Stimulated activated memory B cell treated with anti-CD40 and anti-IgM and Interleukin-4, amounts not matched to agents 10 μg/mL and 1 μg/mL and 100 μg/mL, for 72 hours (primary cell): ENCODE data around the gene IAPP.
"Not testable (repeated sequence)": the region's sequence is repeated elsewhere in the genome, so short reads cannot be mapped to it uniquely, and the experiment has no call there.

Experiments
- ATAC-seq: fragments of 150-1000 bp; cut with Tn5 transposase; 2 replicates; pipeline ENCODE4 v1.10.0; 2021
- H3K27ac Mint-ChIP-seq: one replicate; pipeline ENCODE4 v1.8.0; 2022; ENCODE audit warnings: mild to moderate bottlenecking, mixed read lengths
- H3K27me3 Mint-ChIP-seq: one replicate; pipeline ENCODE4 v1.8.0; 2022; ENCODE audit warnings: mixed read lengths
- H3K36me3 Mint-ChIP-seq: one replicate; pipeline ENCODE4 v1.8.0; 2022; ENCODE audit warnings: mixed read lengths
- H3K4me1 Mint-ChIP-seq: one replicate; pipeline ENCODE4 v1.8.0; 2022; ENCODE audit warnings: mixed read lengths
- H3K4me3 Mint-ChIP-seq: one replicate; pipeline ENCODE4 v1.8.0; 2022; ENCODE audit warnings: mild to moderate bottlenecking, moderate library complexity, mixed read lengths
- H3K9me3 Mint-ChIP-seq: one replicate; pipeline ENCODE4 v1.8.0; 2022; ENCODE audit warnings: mixed read lengths

IAPP gene

GRCh38 chr12:21353487-21353886 is 19.2 kb upstream of the IAPP start:
- Mint-ChIP-seq H3K4me3 (no peak overlapping the region), H3K36me3 (no peaks in the 10 kb centered on the region), H3K27me3 (peaks cover 15% of the 10 kb centered on the region), H3K4me1 (no peaks in the 10 kb centered on the region), H3K9me3 (no peaks in the 10 kb centered on the region), H3K27ac (no peak overlapping the region)
- no peak for ATAC-seq

- Mint-ChIP-seq H3K4me1 (no peaks in the 10 kb centered on the region), H3K4me3 (no peak overlapping the region), H3K9me3 (no peaks in the 10 kb centered on the region), H3K36me3 (no peaks in the 10 kb centered on the region), H3K27me3 (peaks cover 15% of the 10 kb centered on the region), H3K27ac (no peak overlapping the region)
- no peak for ATAC-seq
Observed at GRCh38 chr12:21353948-21354347, 18.8 kb upstream of the IAPP start.

DNA sequence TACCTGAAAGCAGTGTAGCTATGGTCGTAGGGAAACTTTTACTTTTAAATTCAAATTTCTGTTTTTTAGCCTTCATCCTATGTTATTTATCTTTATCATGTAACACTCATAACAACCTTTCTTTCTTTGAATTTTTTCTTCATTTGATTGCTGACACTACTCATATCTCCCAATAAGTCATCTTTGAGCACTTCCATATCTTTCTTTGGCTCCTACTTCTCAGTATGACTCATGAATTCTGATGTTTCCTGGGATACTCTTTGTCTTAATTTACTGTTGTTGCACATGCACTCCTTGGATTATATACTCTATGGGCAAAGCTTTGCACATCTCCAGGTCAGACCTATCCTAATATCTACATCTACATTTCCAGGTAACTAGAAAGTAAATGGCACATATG is 18.1 kb upstream of the IAPP start:
- H3K27ac Mint-ChIP-seq: no peak overlapping the region
- no peak overlapping the region for H3K4me3 Mint-ChIP-seq
- no peak for ATAC-seq
- H3K4me1 Mint-ChIP-seq: no peaks in the 10 kb centered on the region
- no peaks in the 10 kb centered on the region for H3K36me3 Mint-ChIP-seq
- peaks cover 15% of the 10 kb centered on the region for H3K27me3 Mint-ChIP-seq
- H3K9me3 Mint-ChIP-seq: no peaks in the 10 kb centered on the region

DNA sequence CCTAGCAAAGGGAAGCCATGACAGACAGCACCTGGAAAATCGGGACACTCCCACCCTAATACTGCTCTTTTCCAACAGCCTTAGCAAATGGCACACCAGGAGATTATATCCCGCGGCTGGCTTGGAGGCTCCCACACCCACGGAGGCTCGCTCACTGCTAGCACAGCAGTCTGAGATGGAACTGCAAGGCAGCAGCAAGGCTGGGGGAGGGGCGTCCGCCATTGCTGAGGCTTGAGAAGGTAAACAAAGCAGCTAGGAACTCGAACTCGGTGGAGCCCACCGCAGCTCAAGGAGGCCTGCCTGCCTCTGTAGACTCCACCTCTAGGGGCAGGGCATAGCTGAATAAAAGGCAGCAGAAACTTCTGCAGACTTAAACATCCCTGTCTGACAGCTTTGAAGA is 12.1 kb upstream of the IAPP start:
- not testable (repeated sequence) for ATAC-seq, H3K9me3 Mint-ChIP-seq, H3K4me3 Mint-ChIP-seq, H3K4me1 Mint-ChIP-seq, H3K36me3 Mint-ChIP-seq, H3K27ac Mint-ChIP-seq, H3K27me3 Mint-ChIP-seq

DNA sequence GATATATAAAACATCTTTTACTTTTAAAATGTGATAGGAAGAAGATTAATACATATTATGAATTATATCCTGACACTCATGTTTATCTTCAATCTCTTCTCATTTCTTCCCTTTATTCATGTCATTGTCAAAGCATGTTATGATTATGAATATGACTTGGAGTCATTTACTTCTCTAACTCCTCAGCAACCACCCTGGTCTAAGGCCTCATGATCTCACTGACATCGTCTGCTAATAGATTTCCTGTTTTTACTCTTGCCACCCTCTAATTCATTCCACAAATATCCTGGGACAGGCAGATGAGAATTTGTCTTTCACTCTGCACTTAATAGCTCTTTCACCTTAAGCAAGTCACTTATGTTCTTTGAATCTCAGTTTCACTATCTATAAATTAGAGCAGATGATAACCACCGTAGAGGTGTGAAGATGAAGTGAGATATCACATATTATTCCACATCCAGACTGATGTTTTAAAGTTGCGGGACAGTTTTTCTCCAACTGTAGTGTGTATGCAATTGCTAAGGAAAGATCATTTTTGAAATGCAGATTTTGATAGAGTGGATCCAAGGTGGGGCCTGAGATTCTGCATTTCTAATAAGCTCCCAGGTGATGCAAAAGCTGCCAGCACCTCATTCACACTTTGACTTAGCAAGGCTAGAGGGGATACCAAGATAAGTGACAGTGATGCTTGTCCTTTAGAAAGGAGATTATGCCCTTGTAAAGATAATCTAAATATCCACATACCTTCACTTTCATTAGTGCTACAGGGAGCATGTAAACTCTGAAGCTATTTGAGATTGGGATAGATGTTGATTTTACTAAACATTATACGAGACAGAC is 3.3 kb upstream of the IAPP start:
- Mint-ChIP-seq H3K36me3 (no peaks in the 10 kb centered on the region), H3K9me3 (no peaks in the 10 kb centered on the region), H3K27me3 (no peaks in the 10 kb centered on the region), H3K4me1 (peaks cover 6% of the 10 kb centered on the region), H3K27ac (no peak overlapping the region), H3K4me3 (no peak overlapping the region)
- ATAC-seq: no peak

DNA sequence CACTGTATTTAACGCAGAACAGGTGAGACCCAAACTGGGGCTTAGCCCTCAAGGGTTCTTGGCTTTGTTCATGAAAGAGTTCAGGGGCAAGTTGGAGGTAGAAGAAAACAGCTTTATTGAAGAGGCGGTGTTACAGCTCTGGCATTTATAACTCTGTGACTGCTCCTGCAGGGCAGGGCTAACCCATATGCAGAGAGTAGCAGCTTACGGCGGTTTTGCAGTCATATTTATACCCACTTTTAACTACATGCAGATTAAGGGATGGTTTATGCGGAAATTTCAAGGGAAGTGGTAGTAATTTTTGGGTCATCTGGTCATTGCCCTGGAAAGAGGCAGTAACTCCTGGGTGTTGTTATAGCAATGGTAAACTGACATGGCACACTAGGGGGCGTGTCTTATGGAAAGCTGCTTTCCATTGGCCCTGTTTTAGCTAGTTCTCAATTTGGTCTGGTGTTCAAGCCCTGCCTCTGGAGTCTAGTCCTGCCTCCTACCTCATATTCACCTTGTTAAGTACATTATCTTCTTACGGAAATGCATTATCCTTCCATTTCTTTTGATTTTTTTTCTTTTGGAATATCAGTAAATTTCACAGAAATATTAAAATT is 1.8 kb upstream of the IAPP start:
- ATAC-seq: no peak
- no peaks in the 10 kb centered on the region for H3K27me3 Mint-ChIP-seq
- H3K4me3 Mint-ChIP-seq: no peak overlapping the region
- no peaks in the 10 kb centered on the region for H3K36me3 Mint-ChIP-seq
- no peaks in the 10 kb centered on the region for H3K9me3 Mint-ChIP-seq
- H3K27ac Mint-ChIP-seq: no peak overlapping the region
- H3K4me1 Mint-ChIP-seq: peaks cover 6% of the 10 kb centered on the region

- Mint-ChIP-seq H3K36me3 (no peaks in the 10 kb centered on the region), H3K27ac (no peak overlapping the region), H3K27me3 (peaks cover 11% of the 10 kb centered on the region), H3K4me1 (no peaks in the 10 kb centered on the region), H3K4me3 (no peak overlapping the region), H3K9me3 (no peaks in the 10 kb centered on the region)
- ATAC-seq: no peak
Observed at GRCh38 chr12:21379218-21379617, 6.5 kb downstream of the IAPP start.

DNA sequence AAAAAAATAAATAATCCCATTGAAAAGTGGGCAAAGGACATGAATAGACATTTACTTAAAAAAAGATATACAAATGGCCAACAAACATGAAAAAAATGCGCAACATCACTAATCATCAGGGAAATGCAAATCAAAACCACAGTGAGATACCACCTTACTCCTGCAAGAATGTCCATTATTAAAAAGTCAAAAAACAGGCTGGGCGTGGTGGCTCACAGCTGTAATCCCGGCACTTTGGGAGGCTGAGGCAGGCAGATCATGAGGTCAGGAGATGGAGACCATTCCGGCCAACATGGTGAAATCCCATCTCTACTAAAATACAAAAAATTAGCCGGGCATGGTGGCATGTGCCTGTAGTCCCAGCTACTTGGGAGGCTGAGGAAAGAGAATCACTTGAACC is 8.6 kb downstream of the IAPP start:
- H3K4me1 Mint-ChIP-seq, H3K9me3 Mint-ChIP-seq, H3K4me3 Mint-ChIP-seq, H3K27ac Mint-ChIP-seq, H3K36me3 Mint-ChIP-seq, ATAC-seq: not testable (repeated sequence)
- peaks cover 11% of the 10 kb centered on the region for H3K27me3 Mint-ChIP-seq

DNA sequence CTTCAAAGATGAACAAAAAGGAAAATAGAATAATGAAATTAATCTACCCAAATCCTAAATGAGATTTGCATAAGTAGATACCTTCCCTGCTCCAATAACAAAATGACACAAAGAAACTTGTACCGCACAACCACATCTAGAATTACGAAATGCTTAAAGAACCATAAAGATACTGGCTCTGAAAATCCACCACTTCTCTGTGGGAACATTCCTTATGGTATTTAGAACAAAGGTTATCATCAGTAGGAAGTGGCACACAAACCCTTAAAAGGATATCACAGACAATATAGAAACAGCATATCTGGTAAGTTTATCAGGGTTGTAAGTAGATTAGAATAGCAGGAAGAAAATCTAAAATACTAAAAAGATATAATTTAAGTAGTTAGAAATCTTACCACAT is 11.6 kb downstream of the IAPP start:
- Mint-ChIP-seq H3K27me3 (peaks cover 23% of the 10 kb centered on the region), H3K9me3 (no peaks in the 10 kb centered on the region), H3K4me1 (no peaks in the 10 kb centered on the region), H3K27ac (no peak overlapping the region), H3K36me3 (no peaks in the 10 kb centered on the region), H3K4me3 (no peak overlapping the region)
- no peak for ATAC-seq

GRCh38 chr12:21387174-21387573 is 14.5 kb downstream of the IAPP start:
- Mint-ChIP-seq H3K4me1 (no peaks in the 10 kb centered on the region), H3K27ac (no peak overlapping the region), H3K27me3 (peaks cover 20% of the 10 kb centered on the region), H3K9me3 (no peaks in the 10 kb centered on the region), H3K4me3 (no peak overlapping the region), H3K36me3 (no peaks in the 10 kb centered on the region)
- no peak for ATAC-seq

DNA sequence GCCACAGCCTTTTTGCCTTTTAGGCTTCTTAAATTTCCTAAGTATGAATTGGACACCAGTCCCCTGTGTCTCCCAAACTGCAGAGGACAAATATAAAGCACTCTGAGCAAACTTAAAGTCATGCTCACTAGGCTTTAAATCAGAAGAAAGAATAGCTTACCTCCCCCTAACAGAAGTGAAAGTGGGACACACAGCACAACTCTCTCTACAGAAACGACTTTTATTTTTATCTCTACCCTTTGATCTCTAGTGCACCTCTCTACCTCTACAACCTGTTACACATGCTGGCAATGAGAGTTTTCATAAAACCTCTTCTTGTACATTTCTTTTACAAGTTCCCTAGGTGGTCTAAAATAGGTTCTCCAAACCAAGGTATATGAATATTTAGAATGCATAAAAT is 19.7 kb downstream of the IAPP start:
- peaks cover 40% of the 10 kb centered on the region for H3K27me3 Mint-ChIP-seq
- H3K36me3 Mint-ChIP-seq: no peaks in the 10 kb centered on the region
- H3K9me3 Mint-ChIP-seq: no peaks in the 10 kb centered on the region
- H3K27ac Mint-ChIP-seq: no peak overlapping the region
- no peaks in the 10 kb centered on the region for H3K4me1 Mint-ChIP-seq
- no peak overlapping the region for H3K4me3 Mint-ChIP-seq
- no peak for ATAC-seq

GRCh38 chr12:21394828-21395626 is 22.3 kb downstream of the IAPP start:
- H3K36me3 Mint-ChIP-seq, H3K9me3 Mint-ChIP-seq, H3K27ac Mint-ChIP-seq, H3K4me3 Mint-ChIP-seq, H3K4me1 Mint-ChIP-seq, ATAC-seq: not testable (repeated sequence)
- peaks cover 28% of the 10 kb centered on the region for H3K27me3 Mint-ChIP-seq

DNA sequence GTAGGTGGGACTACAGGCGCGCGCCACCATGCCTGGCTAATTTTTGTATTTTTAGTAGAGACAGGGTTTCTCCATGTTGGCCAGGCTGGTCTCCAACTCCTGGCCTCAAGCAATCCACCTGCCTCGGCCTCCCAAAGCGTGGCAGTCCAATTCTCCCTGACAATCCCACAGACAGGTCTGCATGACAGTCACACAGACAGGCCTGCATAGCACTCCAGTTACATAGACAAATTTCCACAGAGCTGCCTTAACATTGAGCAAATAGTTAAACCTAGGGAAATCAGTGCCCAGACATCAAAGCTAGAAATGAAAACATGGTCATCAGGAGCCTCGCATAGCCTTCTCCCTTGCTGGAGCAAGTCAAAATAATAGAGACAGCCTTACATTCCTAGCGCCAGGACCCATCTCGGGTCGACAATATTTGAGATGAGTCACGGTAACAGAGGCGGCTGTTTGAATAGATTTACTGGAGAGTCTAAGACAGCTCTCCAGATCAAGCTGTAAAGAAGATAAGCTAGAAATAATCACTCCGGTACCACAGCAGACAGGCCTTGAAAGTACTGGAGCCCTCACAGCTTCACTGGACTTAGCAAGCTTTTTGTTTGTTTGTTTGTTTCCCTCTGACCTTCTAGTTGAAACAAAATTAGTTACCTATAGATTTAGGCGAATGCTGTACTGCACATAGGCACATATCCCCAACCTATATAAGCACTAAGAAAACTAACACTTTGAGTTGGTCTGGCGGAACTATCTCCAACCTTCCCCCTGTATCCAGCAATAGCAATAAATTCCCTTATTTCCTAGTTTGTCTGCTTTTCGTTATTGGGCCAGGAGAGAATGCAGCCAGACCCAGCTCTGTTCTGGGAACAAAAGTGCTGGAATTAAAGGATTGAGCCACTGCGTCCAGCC is 40.9 kb downstream of the IAPP start:
- H3K36me3 Mint-ChIP-seq: no peaks in the 10 kb centered on the region
- no peak overlapping the region for H3K4me3 Mint-ChIP-seq
- H3K27me3 Mint-ChIP-seq: peaks cover 19% of the 10 kb centered on the region
- H3K27ac Mint-ChIP-seq: no peak overlapping the region
- no peaks in the 10 kb centered on the region for H3K9me3 Mint-ChIP-seq
- no peaks in the 10 kb centered on the region for H3K4me1 Mint-ChIP-seq
- ATAC-seq: no peak

GRCh38 chr12:21416511-21417121 is 43.9 kb downstream of the IAPP start:
- ATAC-seq: no peak
- no peaks in the 10 kb centered on the region for H3K4me1 Mint-ChIP-seq
- no peak overlapping the region for H3K27ac Mint-ChIP-seq
- no peaks in the 10 kb centered on the region for H3K9me3 Mint-ChIP-seq
- peaks cover 19% of the 10 kb centered on the region for H3K27me3 Mint-ChIP-seq
- H3K4me3 Mint-ChIP-seq: no peak overlapping the region
- no peaks in the 10 kb centered on the region for H3K36me3 Mint-ChIP-seq
